HL-60 (cell line): Measurements from ENCODE around the gene GIMAP1.

Source experiments
- CTCF ChIP-seq: IDR thresholded peaks from one replicate; pipeline ENCODE4 v1.5.1; 2011; ENCODE audit warnings: low read length, control low read depth, inconsistent platforms; ENCODE audit not compliant: insufficient read depth
- SPI1 ChIP-seq: IDR thresholded peaks from 2 replicates; pipeline ENCODE4 v1.6.1; 2012; ENCODE audit warnings: low read depth, mild to moderate bottlenecking, borderline replicate concordance

DNA sequence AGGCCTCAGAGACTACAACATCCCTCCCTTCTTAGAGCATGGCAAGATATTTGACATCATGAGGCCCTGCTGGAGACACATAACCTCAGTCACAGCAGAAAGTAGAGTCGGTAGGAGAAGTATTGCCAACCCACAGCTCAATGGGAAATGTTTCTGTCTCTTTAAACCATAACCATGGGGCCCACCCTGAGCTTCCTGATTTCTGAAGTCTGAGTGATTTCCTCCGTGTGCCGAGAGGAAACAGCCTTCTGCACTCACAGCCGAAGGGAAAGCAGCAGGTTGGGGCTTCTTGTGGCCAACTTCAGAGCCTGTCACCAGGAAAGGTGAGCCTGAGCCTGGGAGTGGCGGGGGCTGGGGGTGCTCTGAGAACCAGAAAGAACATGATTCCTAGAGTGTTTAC is at the start of gene GIMAP1:
- TF ChIP-seq CTCF (no peak), SPI1 (no peak; the same call in 1 of the 2 replicates)
